Esophagus muscularis mucosa (tissue), 3 donors: ENCODE results near the gene APP.

Experiments used
- CTCF ChIP-seq, 3 experiments: fragments of 200-600 bp in 2 of 3; fragments of 450-650 bp in 1 of 3; sonication (generic) in 2 of 3; IDR thresholded peaks; one replicate each; pipeline ENCODE4 v1.5.1; 2017 to 2019; ENCODE audit warnings: antibody characterized with exemption in 3 of 3, mild to moderate bottlenecking in 2 of 3, moderate library complexity in 1 of 3
- POLR2A ChIP-seq: fragments of 450-650 bp; IDR thresholded peaks from one replicate; pipeline ENCODE4 v1.6.1; 2017; ENCODE audit warnings: antibody characterized with exemption, moderate library complexity, mild to moderate bottlenecking, low read depth

- TF ChIP-seq CTCF (IDR thresholded peaks at IDR 0.05) = no peak
- TF ChIP-seq POLR2A = no peak
Observed at GRCh38 chr21:25905126-25905525, 265.4 kb downstream of the APP start.
